ACC112 (cell line): ENCODE data around the gene ZFR2.
A peak's percentile ranks its signal among the peaks of the same experiment; 100 is the strongest.
"Not testable (repeated sequence)": the region's sequence is repeated elsewhere in the genome, so short reads cannot be mapped to it uniquely, and the experiment has no call there.

ENCODE experiments used
- H2AFZ ChIP-seq: fragments of 200-600 bp; sonication (generic); one replicate; pipeline ENCODE4 v1.6.0; 2017; ENCODE audit warnings: antibody characterized with exemption, low read length; ENCODE audit not compliant: unreplicated experiment
- H3K27ac ChIP-seq: fragments of 200-600 bp; sonication (generic); 2 replicates; pipeline ENCODE4 v1.5.1; 2014; ENCODE audit warnings: low read depth, mild to moderate bottlenecking, antibody characterized with exemption, low read length, moderate library complexity
- H3K27me3 ChIP-seq: fragments of 200-600 bp; sonication (generic); 2 replicates; pipeline ENCODE4 v1.6.1; 2014; ENCODE audit warnings: mild to moderate bottlenecking, antibody characterized with exemption, low read length, moderate library complexity, mixed read lengths; ENCODE audit not compliant: insufficient read depth
- H3K36me3 ChIP-seq: fragments of 200-600 bp; sonication (generic); 2 replicates; pipeline ENCODE4 v1.6.1; 2016; ENCODE audit warnings: mild to moderate bottlenecking, antibody characterized with exemption, low read length, moderate library complexity, mixed read lengths; ENCODE audit not compliant: insufficient read depth
- H3K4me1 ChIP-seq: fragments of 200-600 bp; sonication (generic); one replicate; pipeline ENCODE4 v1.6.1; 2016; ENCODE audit warnings: low read length, mixed read lengths; ENCODE audit not compliant: insufficient read depth, unreplicated experiment, control insufficient read depth
- H3K4me3 ChIP-seq: fragments of 200-600 bp; sonication (generic); 2 replicates; pipeline ENCODE4 v1.5.1; 2014; ENCODE audit warnings: mild to moderate bottlenecking, low read depth, low read length
- H3K79me2 ChIP-seq: fragments of 200-600 bp; sonication (generic); one replicate; pipeline ENCODE4 v1.6.0; 2016; ENCODE audit warnings: low read length; ENCODE audit not compliant: control insufficient read depth, unreplicated experiment, insufficient read depth

The ZFR2 gene

DNA sequence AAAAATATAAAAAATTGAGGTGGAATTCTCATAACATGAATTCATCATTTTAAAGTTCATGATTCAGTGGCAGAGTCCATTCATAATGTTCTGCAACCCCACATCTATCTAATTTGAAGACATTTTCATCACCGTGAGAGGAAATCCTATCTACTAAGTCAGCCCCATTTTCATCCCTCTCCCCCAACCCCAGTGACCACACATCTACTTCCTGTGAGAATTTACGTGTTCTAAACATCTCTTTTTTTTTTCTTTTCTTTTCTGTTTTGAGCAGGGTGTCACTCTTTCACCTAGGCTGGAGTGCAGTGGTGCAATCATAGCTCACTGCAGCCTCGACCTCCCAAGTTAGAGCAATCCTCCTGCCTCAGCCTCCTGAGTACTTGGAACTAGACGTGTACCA lies 29.1 kb upstream of the ZFR2 start:
- no peaks in the 10 kb centered on the region for H3K4me1 ChIP-seq
- H3K27me3 ChIP-seq, result no peaks in the 10 kb centered on the region
- no peak overlapping the region for H3K4me3 ChIP-seq
- no peak overlapping the region for H3K27ac ChIP-seq
- no peaks in the 10 kb centered on the region for H3K79me2 ChIP-seq
- H3K36me3 ChIP-seq, result no peaks in the 10 kb centered on the region
- H2AFZ ChIP-seq, result no peak overlapping the region

DNA sequence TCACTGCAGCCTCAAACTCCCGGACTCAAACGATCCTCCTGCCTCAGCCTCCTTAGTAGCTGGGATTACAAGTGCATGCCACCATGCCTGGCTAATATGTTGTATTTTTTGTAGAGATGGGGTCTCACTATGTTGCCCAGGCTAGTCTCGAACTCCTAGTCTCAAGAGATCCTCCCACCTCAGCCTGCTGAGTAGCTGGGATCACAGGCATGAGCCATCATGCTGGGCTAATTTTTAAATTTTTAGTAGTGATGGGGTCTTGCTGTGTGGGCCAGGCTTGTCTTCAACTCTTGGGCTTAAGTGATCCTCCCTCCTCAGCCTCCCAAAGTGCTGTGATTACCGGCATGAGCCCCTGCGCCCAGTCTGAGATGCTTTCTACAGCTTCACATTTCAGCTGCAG lies 26.9 kb upstream of the ZFR2 start:
- no peak overlapping the region for H2AFZ ChIP-seq
- no peaks in the 10 kb centered on the region for H3K4me1 ChIP-seq
- no peaks in the 10 kb centered on the region for H3K27me3 ChIP-seq
- H3K27ac ChIP-seq, result no peak overlapping the region
- H3K4me3 ChIP-seq, result no peak overlapping the region
- H3K36me3 ChIP-seq, result no peaks in the 10 kb centered on the region
- H3K79me2 ChIP-seq, result no peaks in the 10 kb centered on the region

DNA sequence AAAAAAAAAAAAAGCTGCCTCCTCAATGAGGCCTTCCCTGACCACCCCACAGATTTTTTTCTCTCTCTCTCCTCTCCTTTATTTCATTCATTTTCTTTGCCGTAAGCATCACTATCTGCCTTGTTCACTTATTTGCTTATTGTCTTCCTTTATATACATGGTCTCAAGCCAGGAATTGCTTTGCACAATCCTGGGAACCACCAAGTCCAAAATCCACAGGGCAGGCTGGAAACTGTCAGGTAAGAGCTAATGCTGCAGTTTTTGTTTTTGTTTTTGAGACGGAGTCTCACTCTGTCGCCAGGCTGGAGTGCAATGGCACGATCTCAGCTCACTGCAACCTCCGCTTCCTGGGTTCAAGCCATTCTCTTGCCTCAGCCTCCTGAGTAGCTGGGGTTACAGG lies 26.1 kb upstream of the ZFR2 start:
- not testable (repeated sequence) for H3K4me1 ChIP-seq, H3K4me3 ChIP-seq, H3K79me2 ChIP-seq, H3K36me3 ChIP-seq, H3K27ac ChIP-seq, H3K27me3 ChIP-seq, H2AFZ ChIP-seq

DNA sequence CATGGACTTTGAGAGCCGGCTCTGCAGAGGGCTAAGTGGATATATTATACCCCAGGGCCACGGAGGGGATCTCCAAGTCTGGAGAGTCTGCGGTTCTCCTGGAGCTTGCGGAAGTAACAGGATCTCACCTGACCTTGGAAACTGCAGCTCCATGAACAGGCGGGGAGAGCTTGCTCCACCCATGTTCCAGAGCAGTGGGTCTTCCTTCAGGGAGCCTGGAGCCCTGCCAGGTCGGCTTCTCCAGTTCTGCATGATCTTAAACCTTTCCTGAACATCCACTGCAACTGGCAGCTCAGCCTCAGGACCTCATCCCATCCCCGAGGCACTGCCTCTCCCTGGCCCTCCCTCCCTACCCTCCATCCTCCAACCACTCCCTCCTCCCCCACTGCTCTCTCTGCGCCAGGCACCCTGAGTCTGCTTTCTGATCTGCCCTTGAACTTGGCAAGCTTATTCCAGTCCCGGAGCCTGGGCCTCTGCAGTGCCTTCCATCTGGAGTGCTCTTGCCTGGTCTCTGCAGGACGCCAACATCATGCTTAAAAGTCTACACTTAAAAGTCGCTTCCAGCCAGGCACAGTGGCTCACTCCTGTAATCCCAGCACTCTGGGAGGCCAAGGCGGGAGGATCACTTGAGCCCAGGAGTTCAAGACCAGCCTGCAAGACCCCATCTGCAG lies 24.8 kb upstream of the ZFR2 start:
- Histone ChIP-seq H3K79me2 (no peaks in the 10 kb centered on the region), H3K27ac (no peak overlapping the region), H3K27me3 (no peaks in the 10 kb centered on the region), H3K4me3 (no peak overlapping the region), H2AFZ (no peak overlapping the region), H3K4me1 (no peaks in the 10 kb centered on the region), H3K36me3 (no peaks in the 10 kb centered on the region)

DNA sequence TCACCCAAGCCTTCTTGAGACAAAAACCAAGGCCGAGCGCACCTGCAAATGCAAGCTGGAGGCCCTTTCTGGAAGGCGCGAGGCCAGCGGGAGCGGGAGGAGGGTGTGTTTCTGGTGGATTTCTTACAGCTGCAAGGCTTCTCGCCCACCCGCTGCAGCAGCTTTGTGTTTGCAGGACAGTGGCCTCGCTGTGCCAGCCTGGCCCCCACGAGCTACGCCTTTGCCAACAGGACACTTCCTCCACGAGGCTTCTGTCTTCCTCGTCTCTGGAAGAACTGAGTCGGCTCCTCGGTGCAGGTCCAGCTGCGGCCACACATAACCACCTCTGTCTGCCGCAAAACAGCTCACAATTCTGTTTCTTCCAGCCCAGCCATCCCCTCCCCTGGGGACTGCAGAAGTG lies 21.8 kb upstream of the ZFR2 start:
- Histone ChIP-seq H3K79me2 (no peaks in the 10 kb centered on the region), H3K4me1 (no peaks in the 10 kb centered on the region), H3K27ac (no peak overlapping the region), H3K4me3 (no peak overlapping the region), H3K27me3 (no peaks in the 10 kb centered on the region), H3K36me3 (no peaks in the 10 kb centered on the region), H2AFZ (no peak overlapping the region)

DNA sequence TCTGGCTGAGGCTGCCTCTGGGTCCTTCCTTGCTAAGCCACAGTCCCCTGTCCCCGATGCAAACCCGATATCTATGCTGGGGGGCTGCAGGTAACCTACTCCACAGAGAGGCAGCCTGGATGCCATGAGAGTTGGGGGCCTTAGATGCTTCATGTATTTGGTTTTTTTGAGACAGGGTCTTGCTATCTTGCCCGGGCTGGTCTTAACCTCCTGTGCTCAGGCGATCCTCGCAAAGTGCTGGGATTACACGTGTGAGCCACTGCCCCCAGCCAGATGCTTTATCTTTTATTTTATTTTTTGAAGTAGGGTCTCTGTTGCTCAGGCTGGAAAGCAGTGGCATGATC lies 13.2 kb upstream of the ZFR2 start:
- Histone ChIP-seq H3K79me2 (no peaks in the 10 kb centered on the region), H3K27ac (no peak overlapping the region), H3K4me1 (no peaks in the 10 kb centered on the region), H3K27me3 (peaks cover 41% of the 10 kb centered on the region), H2AFZ (no peak overlapping the region), H3K4me3 (no peak overlapping the region), H3K36me3 (no peaks in the 10 kb centered on the region)

DNA sequence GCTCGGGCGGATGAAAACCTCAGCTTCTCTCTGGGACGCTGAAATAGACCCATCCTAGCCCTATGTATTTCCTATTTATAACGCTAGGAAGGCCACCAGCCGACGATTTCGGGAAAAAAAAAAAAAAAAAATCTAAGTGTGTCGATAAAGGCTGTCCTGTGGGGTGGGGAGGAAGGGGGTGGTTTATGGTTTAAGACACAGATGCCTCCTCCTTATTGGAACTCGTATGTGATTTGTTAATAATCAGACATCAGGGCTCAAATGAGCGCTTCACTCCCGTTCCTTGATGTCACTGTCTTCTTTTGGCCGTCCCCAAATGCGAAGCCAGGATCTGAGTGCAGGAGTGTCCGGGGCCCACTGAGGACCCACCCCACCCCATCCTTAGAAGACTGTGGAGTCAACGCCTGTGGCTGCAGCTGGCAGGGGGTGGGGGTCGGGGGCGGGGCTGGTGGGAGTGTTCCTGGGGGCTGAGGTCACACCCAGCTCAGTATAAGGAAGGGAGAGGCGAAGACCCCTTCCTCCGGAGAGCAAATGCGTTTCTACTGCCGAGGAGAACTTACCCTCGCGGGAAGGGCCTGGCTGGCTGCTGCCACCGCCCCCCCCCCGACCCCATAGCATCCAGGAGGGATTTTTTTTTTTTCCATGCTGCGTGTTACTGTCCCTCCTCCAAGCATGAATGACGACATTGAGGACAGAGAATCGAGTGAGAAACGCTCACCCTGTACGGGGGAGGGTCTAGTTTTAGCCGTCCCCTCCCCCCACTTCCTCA lies 12.6 kb upstream of the ZFR2 start:
- H3K4me1 ChIP-seq, result no peaks in the 10 kb centered on the region
- H3K4me3 ChIP-seq, result peak overlapping the region; percentile 33; the same call in 1 of the 2 replicates
- H2AFZ ChIP-seq, result no peak overlapping the region
- H3K27me3 ChIP-seq, result peaks cover 41% of the 10 kb centered on the region
- H3K27ac ChIP-seq, result no peak overlapping the region
- H3K79me2 ChIP-seq, result no peaks in the 10 kb centered on the region
- no peaks in the 10 kb centered on the region for H3K36me3 ChIP-seq

DNA sequence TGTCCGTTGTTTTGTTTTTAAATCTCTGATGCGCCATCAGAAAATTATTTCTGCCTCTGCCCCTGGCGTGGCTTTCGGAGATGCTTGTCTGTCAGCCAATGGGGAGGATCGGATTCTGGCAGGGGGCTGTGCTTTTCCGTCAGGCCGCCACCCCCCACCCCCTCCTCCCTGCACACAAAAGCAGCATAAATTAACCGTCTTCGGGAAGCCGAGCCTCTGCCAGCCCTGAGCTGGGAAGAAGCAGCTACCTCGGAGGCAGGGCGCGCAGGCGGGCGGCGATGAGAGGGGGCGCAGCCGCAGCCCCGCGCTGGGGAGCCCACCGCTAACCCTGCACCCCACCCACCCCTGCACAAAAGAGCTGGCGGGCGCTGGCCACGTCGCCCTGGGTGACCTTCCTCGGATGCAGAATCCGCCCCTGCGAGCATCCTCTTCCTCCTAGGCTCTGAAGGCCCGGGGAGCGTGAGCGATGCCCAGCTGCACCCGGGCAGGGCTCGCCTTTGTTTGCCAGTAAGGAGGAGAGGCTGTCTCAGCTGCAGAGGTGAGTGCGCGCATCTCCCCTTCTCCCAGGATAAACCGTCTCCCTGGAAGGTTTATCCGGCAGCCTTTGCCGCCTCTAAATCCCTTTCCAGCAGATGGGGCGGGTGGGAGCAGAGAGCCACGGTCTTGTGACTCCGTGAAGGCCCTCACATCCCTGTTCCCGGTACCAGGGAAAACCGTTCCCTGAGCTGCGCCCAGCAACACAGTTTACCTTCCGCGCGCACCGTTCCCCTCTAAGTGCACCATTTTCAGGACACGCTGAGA lies 11.8 kb upstream of the ZFR2 start, which contains the start of gene ATCAY:
Gene ATCAY, plus strand, starts transcription at position 215 of the 801 bp plus-strand sequence. CDS start 5,083 bp downstream, outside the sequence.
- no peaks in the 10 kb centered on the region for H3K4me1 ChIP-seq
- H2AFZ ChIP-seq, result no peak within 1 kb of the TSS
- H3K4me3 ChIP-seq, result peak within 1 kb of the TSS; percentile 33; the same call in 1 of the 2 replicates
- H3K36me3 ChIP-seq, result no peaks in the 10 kb centered on the region
- no peaks in the 10 kb centered on the region for H3K79me2 ChIP-seq
- no peak within 1 kb of the TSS for H3K27ac ChIP-seq
- peaks cover 41% of the 10 kb centered on the region for H3K27me3 ChIP-seq

DNA sequence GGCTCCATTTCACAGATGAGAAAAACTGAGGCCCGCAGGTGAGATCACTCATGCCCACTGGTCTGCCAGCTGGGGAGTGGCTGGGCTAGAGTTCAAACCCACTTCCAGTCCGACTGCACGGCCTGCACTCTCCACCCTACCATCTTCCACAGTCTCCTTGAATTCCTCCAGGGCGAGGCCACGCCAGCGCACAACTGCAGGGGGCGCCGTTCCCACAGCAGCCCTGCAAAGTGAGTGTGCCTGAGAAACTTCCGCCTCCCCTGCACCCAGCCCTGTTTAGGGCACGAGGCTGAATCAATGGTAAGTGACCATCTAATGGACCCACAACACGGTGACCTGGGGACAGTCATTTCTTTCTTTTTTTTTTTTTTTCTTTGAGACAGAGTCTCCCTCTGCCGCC lies 10.8 kb upstream of the ZFR2 start:
- no peak overlapping the region for H2AFZ ChIP-seq
- H3K36me3 ChIP-seq, result no peaks in the 10 kb centered on the region
- peaks cover 41% of the 10 kb centered on the region for H3K27me3 ChIP-seq
- no peaks in the 10 kb centered on the region for H3K4me1 ChIP-seq
- no peak overlapping the region for H3K27ac ChIP-seq
- H3K79me2 ChIP-seq, result no peaks in the 10 kb centered on the region
- no peak overlapping the region for H3K4me3 ChIP-seq

DNA sequence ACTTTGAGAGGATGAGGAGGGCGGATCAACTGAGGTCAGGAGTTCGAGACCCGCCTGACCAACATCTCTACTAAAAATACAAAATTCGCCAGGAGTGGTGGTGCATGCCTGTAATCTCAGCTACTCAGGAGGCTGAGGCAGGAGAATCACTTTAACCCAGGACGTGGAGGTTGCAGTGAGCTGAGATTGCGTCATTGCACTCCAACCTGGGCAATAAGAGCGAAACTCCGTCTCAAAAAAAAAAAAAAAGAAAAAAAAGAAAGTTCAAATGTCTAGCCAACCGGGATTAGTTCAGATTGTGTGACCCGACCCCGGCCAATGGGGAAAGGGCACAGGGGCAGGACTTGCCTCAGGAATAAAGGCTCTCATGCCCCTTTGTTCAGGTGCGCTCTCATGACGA lies 5.9 kb upstream of the ZFR2 start:
- not testable (repeated sequence) for H3K27ac ChIP-seq

More for the DNA sequence above, 5.9 kb upstream of the ZFR2 start:
- not testable (repeated sequence) for H3K36me3 ChIP-seq, H3K4me1 ChIP-seq, H3K79me2 ChIP-seq, H3K4me3 ChIP-seq, H2AFZ ChIP-seq
- peaks cover 10% of the 10 kb centered on the region; the same call in 1 of the 2 replicates for H3K27me3 ChIP-seq
